Naive B cell (primary cell): Measurements from ENCODE around the gene CHRNB4. TPM values are rescaled to one million over a fixed set of nuclear protein-coding genes. Genes with fewer than 3 reads are reported as not detected.
"Not testable (repeated sequence)": the region's sequence is repeated elsewhere in the genome, so short reads cannot be mapped to it uniquely, and the experiment has no call there.

ENCODE experiments used
- ATAC-seq, 2 donors: fragments of 150-1000 bp; cut with Tn5 transposase; 2 replicates each; pipeline ENCODE4 v1.10.0; 2021; ENCODE audit warnings: low read depth in 2 of 2, mild to moderate bottlenecking in 2 of 2, moderate library complexity in 2 of 2
- DNase-seq: peaks from one replicate; pipeline ENCODE4 v3.0.0; 2022
- H3K27ac Mint-ChIP-seq, 6 donors: one replicate each; pipeline ENCODE4 v1.8.0; 2020 to 2022; ENCODE audit warnings: mild to moderate bottlenecking in 6 of 6, mixed read lengths in 6 of 6, moderate library complexity in 5 of 6, inconsistent platforms in 2 of 6
- H3K27me3 Mint-ChIP-seq, 3 donors: one replicate each; pipeline ENCODE4 v1.8.0; 2021 to 2022; ENCODE audit warnings: mixed read lengths in 3 of 3, mild to moderate bottlenecking in 1 of 3
- H3K36me3 Mint-ChIP-seq, 2 donors: one replicate each; pipeline ENCODE4 v1.8.0; 2020 to 2022; ENCODE audit warnings: mixed read lengths in 2 of 2, inconsistent platforms in 1 of 2, mild to moderate bottlenecking in 1 of 2
- H3K4me1 Mint-ChIP-seq, 3 donors: one replicate each; pipeline ENCODE4 v1.8.0; 2020 to 2022; ENCODE audit warnings: mixed read lengths in 3 of 3, inconsistent platforms in 1 of 3, mild to moderate bottlenecking in 1 of 3, moderate library complexity in 1 of 3
- H3K4me3 Mint-ChIP-seq, 8 donors: one replicate each; pipeline ENCODE4 v1.8.0; 2020 to 2022; ENCODE audit warnings: mild to moderate bottlenecking in 8 of 8, mixed read lengths in 8 of 8, moderate library complexity in 8 of 8, inconsistent platforms in 2 of 8
- H3K9me3 Mint-ChIP-seq, 7 donors: one replicate each; pipeline ENCODE4 v1.8.0; 2020 to 2022; ENCODE audit warnings: mixed read lengths in 7 of 7, mild to moderate bottlenecking in 5 of 7, inconsistent platforms in 2 of 7, moderate library complexity in 1 of 7
- polyA plus RNA-seq, 6 donors: library from polyadenylated mRNA; unstranded; fragments of 300-500 nt; fragmentation: Illumina TruSeq; gene quantifications; one replicate each; pipeline ENCODE4 v1.2.3, GENCODE V29; 2021; ENCODE audit warnings: low read depth in 6 of 6

The CHRNB4 gene
- polyA plus RNA-seq, 6 donors from 2014 or later: not detected

DNA sequence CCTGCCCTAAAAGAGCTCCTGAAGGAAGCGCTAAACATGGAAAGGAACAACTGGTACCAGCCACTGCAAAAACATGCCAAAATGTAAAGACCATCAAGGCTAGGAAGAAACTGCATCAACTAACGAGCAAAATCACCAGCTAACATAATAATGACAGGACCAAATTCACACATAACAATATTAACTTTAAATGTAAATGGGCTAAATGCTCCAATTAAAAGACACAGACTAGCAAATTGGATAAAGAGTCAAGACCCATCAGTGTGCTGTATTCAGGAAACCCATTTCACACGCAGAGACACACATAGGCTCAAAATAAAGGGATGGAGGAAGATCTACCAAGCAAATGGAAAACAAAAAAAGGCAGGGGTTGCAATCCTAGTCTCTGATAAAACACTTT lies 31.5 kb downstream of the CHRNB4 start:
- not testable (repeated sequence) for H3K4me1 Mint-ChIP-seq, DNase-seq, H3K27ac Mint-ChIP-seq, H3K4me3 Mint-ChIP-seq, H3K36me3 Mint-ChIP-seq, ATAC-seq, H3K9me3 Mint-ChIP-seq
- H3K27me3 Mint-ChIP-seq: peaks cover 7 to 47% (median 30%) of the 10 kb centered on the region in 3 donors

DNA sequence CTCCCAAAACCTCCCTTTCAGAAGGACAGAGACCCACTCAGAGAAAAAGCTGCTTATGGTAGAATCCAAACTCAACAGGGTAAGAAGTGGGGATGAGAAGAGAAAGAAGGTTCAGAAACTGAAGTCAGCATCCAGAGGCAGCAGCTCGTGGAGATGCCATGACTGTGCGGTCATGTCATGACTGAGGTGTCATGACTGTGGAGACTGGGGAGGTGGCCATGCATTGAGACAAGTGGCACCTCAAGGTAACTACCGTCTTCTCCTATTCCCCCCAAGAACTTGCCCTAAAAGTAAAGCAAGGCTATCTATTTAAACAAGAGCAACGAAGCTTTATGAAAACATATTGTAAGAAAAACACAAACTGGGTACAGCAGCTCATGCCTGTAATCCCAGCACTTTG lies 35.3 kb downstream of the CHRNB4 start:
- no peak for DNase-seq
- H3K36me3 Mint-ChIP-seq: no peaks in the 10 kb centered on the region
- H3K27ac Mint-ChIP-seq: peak overlapping the region in 1 of 6 donors; percentile 86
- H3K9me3 Mint-ChIP-seq: peaks cover 0 to 4% (median 0%) of the 10 kb centered on the region in 7 donors
- H3K4me1 Mint-ChIP-seq: no peaks in the 10 kb centered on the region
- no peak overlapping the region for H3K4me3 Mint-ChIP-seq
- H3K27me3 Mint-ChIP-seq: peaks cover 21 to 68% (median 60%) of the 10 kb centered on the region in 3 donors
- ATAC-seq: no peak

GRCh38 chr15:78605201-78605600 lies 35.8 kb downstream of the CHRNB4 start:
- H3K4me1 Mint-ChIP-seq: no peaks in the 10 kb centered on the region
- no peak overlapping the region for H3K27ac Mint-ChIP-seq
- H3K27me3 Mint-ChIP-seq: peaks cover 21 to 66% (median 58%) of the 10 kb centered on the region in 3 donors
- DNase-seq (no peak), ATAC-seq (no peak)
- H3K36me3 Mint-ChIP-seq: no peaks in the 10 kb centered on the region
- peaks cover 0 to 3% (median 0%) of the 10 kb centered on the region in 7 donors for H3K9me3 Mint-ChIP-seq
- H3K4me3 Mint-ChIP-seq: no peak overlapping the region

GRCh38 chr15:78604420-78604819 lies 36.6 kb downstream of the CHRNB4 start:
- ATAC-seq (no peak), DNase-seq (no peak)
- H3K36me3 Mint-ChIP-seq: no peaks in the 10 kb centered on the region

DNA sequence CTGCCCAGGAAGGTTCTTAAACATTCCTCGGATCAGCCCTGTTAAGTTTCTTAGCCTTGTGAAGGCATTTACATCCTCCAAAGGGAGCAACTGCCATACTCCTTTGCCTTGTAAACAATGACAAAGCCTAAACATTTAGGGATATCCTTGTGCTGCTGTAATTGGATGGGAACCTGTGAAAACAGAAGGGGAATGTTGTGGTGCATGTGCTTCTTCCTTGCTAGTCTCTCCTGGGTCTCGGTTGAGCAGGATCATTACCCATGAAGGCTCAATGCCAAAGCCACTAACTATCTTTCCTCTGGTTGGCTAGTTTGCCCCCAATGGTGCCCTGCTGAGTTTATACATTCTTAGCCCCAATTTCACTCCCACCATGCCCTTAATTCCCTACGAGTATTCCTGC lies 37.5 kb downstream of the CHRNB4 start:
- no peaks in the 10 kb centered on the region for H3K36me3 Mint-ChIP-seq
- H3K4me1 Mint-ChIP-seq: no peaks in the 10 kb centered on the region
- no peak overlapping the region for H3K27ac Mint-ChIP-seq
- ATAC-seq: no peak
- H3K4me3 Mint-ChIP-seq: no peak overlapping the region
- no peaks in the 10 kb centered on the region for H3K9me3 Mint-ChIP-seq
- H3K27me3 Mint-ChIP-seq: peaks cover 21 to 53% (median 52%) of the 10 kb centered on the region in 3 donors
- no peak for DNase-seq

More at GRCh38 chr15:78604420-78604819, 36.6 kb downstream of the CHRNB4 start:
- Mint-ChIP-seq H3K4me1 (no peaks in the 10 kb centered on the region), H3K27ac (no peak overlapping the region), H3K9me3 (peaks cover 0 to 2% (median 0%) of the 10 kb centered on the region in 7 donors), H3K27me3 (peaks cover 21 to 59% (median 52%) of the 10 kb centered on the region in 3 donors), H3K4me3 (no peak overlapping the region)

DNA sequence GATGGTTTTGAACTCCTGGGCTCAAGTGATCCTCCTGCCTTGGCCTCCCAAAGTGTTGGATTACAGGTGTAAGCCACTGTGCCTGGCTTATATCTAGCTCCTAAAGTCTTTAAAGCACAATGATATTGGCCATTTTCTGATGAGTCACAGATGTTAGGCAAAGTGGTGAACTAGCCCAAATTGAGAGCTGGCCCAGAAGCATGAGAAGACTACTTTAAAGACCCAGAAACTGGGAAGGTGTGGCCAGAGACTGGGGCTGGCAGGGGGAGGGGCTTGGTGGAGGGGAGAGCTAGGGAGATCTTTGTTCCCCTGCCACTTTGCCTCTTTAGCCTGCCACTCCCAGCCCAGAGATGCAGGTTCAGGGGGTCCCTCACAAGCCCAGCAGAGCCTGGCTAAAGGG lies 41.8 kb downstream of the CHRNB4 start:
- H3K4me3 Mint-ChIP-seq: no peak overlapping the region
- no peaks in the 10 kb centered on the region for H3K4me1 Mint-ChIP-seq
- DNase-seq (no peak), ATAC-seq (no peak)
- peaks cover 14 to 25% (median 18%) of the 10 kb centered on the region in 3 donors for H3K27me3 Mint-ChIP-seq
- H3K9me3 Mint-ChIP-seq: no peaks in the 10 kb centered on the region
- H3K36me3 Mint-ChIP-seq: no peaks in the 10 kb centered on the region
- no peak overlapping the region for H3K27ac Mint-ChIP-seq

DNA sequence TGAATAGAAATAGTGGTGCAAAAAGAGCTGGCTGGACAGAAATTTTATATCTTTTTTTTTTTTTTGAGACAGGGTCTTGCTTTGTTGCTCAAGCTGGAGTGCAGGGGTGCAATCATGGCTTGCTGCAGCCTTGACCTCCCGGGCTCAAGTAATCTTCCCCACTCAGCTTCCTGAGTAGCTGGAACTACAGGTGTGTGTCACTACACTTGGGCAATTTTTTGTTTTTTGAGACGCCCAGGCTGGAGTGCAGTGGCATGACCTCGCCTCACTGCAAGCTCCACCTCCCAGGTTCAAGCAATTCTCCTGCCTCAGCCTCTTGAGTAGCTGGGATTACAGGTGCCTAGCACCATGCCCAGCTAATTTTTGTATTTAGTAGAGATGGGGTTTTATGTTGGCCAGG lies 42.7 kb downstream of the CHRNB4 start:
- no peaks in the 10 kb centered on the region for H3K36me3 Mint-ChIP-seq
- no peak for ATAC-seq

GRCh38 chr15:78597583-78597982 lies 43.4 kb downstream of the CHRNB4 start:
- no peak overlapping the region for H3K4me3 Mint-ChIP-seq
- H3K9me3 Mint-ChIP-seq: no peaks in the 10 kb centered on the region
- no peak for ATAC-seq
- peaks cover 2 to 11% (median 4%) of the 10 kb centered on the region in 3 donors for H3K27me3 Mint-ChIP-seq
- no peaks in the 10 kb centered on the region for H3K4me1 Mint-ChIP-seq
- no peak overlapping the region for H3K27ac Mint-ChIP-seq
- no peaks in the 10 kb centered on the region for H3K36me3 Mint-ChIP-seq
- no peak for DNase-seq

More for the DNA sequence above, 42.7 kb downstream of the CHRNB4 start:
- H3K4me3 Mint-ChIP-seq: no peak overlapping the region
- H3K9me3 Mint-ChIP-seq: no peaks in the 10 kb centered on the region
- DNase-seq: no peak
- H3K4me1 Mint-ChIP-seq: no peaks in the 10 kb centered on the region
- H3K27ac Mint-ChIP-seq: no peak overlapping the region
- H3K27me3 Mint-ChIP-seq: peaks cover 6 to 17% (median 10%) of the 10 kb centered on the region in 3 donors

DNA sequence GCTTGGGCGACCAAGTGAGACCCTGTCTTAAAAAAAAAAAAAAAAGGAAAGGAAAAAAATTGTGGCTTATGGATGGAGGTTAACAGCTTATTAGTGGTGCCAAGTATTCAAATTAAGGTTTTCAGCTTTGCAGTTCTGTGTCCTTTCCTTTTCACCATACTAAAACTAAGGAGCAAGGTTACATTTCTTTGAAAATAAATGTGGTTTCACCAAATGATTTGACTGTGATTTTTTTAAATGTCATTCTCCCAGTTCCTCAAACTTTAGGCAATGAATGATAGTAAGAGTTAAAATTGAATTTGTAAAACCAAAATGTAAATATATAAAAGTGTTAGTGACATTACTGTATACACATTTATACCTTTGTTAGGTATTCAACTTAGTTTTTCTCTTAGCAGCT lies 66.1 kb downstream of the CHRNB4 start:
- no peak overlapping the region for H3K27ac Mint-ChIP-seq
- H3K9me3 Mint-ChIP-seq: no peaks in the 10 kb centered on the region
- H3K27me3 Mint-ChIP-seq: peaks cover 0 to 6% (median 5%) of the 10 kb centered on the region in 3 donors
- ATAC-seq (no peak), DNase-seq (no peak)
- no peaks in the 10 kb centered on the region for H3K4me1 Mint-ChIP-seq
- no peaks in the 10 kb centered on the region for H3K36me3 Mint-ChIP-seq
- no peak overlapping the region for H3K4me3 Mint-ChIP-seq

Other genes starting within 250 kb of the CHRNB4 start
- 10 to 100 TPM; 14.6 to 19.8 (median 16.6) TPM for gene IREB2, start 203.0 kb downstream of the CHRNB4 start, polyA plus RNA-seq
- under 1 TPM in 1 of 6 donors, not detected in 5; 0.49 TPM for gene HYKK, start 133.6 kb downstream of the CHRNB4 start, polyA plus RNA-seq
- 100 to 1,000 TPM; 204 to 251 (median 240) TPM for gene PSMA4, start 100.8 kb downstream of the CHRNB4 start, polyA plus RNA-seq
- under 1 TPM in 2 of 6 donors, not detected in 4; 0.23 to 0.49 TPM for gene CHRNA5, start 75.7 kb downstream of the CHRNB4 start, polyA plus RNA-seq
- not detected for gene CHRNA3, start 20.2 kb downstream of the CHRNB4 start, polyA plus RNA-seq
- gene ADAMTS7, start 170.3 kb upstream of the CHRNB4 start, polyA plus RNA-seq: not detected
- gene MORF4L1, start 231.7 kb upstream of the CHRNB4 start, polyA plus RNA-seq: 100 to 1,000 TPM; 213 to 250 (median 243) TPM